ENCODE results near the gene TCEA2. TPM values are rescaled to one million over a fixed set of nuclear protein-coding genes. Genes with fewer than 3 reads are reported as not detected.

The TCEA2 gene
- total and polyA plus RNA-seq, 2 of the 13 experiments (the other 11 are each of a cell fraction or from before 2014, with no cell fraction given), result 28.1 to 33.7 TPM

- Histone ChIP-seq H4K20me1 (ENCODE audit: insufficient read depth, low read length) (peaks cover 3% of the 10 kb centered on the region; the same call in 1 of the 2 replicates), H2AFZ (ENCODE audit: low read length) (no peak overlapping the region), H3K27ac (ENCODE audit: extremely low read length, insufficient read depth, low read length) (no peak overlapping the region), H3K4me1 (ENCODE audit: insufficient read depth, low read length) (no peaks in the 10 kb centered on the region), H3K27me3 (ENCODE audit: control insufficient read depth in 1 of 2, insufficient read depth in 2 of 2, low read length in 2 of 2) (peaks cover 32 to 56% of the 10 kb centered on the region in 2 experiments), H3K4me3 (replicated peaks in 1 of 3; ENCODE audit: insufficient read depth in 1 of 3, low read depth in 2 of 3, low read length in 3 of 3) (no peak overlapping the region), H3K9ac (ENCODE audit: insufficient read depth, low read depth, low read length) (no peak overlapping the region), H3K36me3 (replicated peaks in 1 of 2; ENCODE audit: control insufficient read depth in 1 of 2, insufficient read depth in 2 of 2, low read length in 2 of 2) (no peaks in the 10 kb centered on the region), H3K9me3 (ENCODE audit: low read length) (no peaks in the 10 kb centered on the region), H3K79me2 (ENCODE audit: insufficient read depth, low read length) (no peaks in the 10 kb centered on the region), H3K4me2 (ENCODE audit: low read depth, low read length) (no peak overlapping the region)
- BruUV-seq (replicated peaks), result no TSS peak
- intact Hi-C loops (cut with micrococcal nuclease; ENCODE audit: unreplicated experiment), result no loop called here
- ChIA-PET CTCF (ENCODE audit: low intra/inter-chr PET ratio, low total read pairs) (no interaction called here), POLR2A (no interaction called here)
- ATAC-seq (no peak), DNase-seq (ENCODE audit: low spot score) (no peak), FAIRE-seq (no peak)
- WGBS (ENCODE audit: low lambda C conversion rate), result 64% methylated on average over 27 of the region's 28 CpGs
- in situ Hi-C loops (cut with HindIII; ENCODE audit: extremely low pct_ligation_motif_present, low pct_unique_long_range_greater_than_20kb), result no loop called here
- TF ChIP-seq MATR3 (CRISPR knock-in tag; IDR thresholded peaks at IDR 0.05), result no peak
- TF ChIP-seq SIX1 (CRISPR knock-in tag; IDR thresholded peaks at IDR 0.05; ENCODE audit: borderline replicate concordance), result no peak
- no peak for TF ChIP-seq E2F5 (CRISPR knock-in tag; conservative IDR thresholded peaks at IDR 0.05)
- TF ChIP-seq CHCHD3 (CRISPR knock-in tag; IDR thresholded peaks at IDR 0.05), result no peak
- no peak for TF ChIP-seq ZNF878 (CRISPR knock-in tag; IDR thresholded peaks at IDR 0.05)
- no peak for TF ChIP-seq TCF7L2 (IDR thresholded peaks at IDR 0.05; ENCODE audit: low read depth, low read length)
- TF ChIP-seq PAF1 (CRISPR knock-in tag; IDR thresholded peaks at IDR 0.05), result no peak
- TF ChIP-seq GLI4 (CRISPR knock-in tag; IDR thresholded peaks at IDR 0.05; ENCODE audit: borderline replicate concordance), result no peak
- no peak for TF ChIP-seq KDM4B (CRISPR knock-in tag; IDR thresholded peaks at IDR 0.05)
- TF ChIP-seq HNF4G (IDR thresholded peaks at IDR 0.05; ENCODE audit: borderline replicate concordance, low read depth, low read length), result no peak
- TF ChIP-seq HNF4G (CRISPR knock-in tag; IDR thresholded peaks at IDR 0.05; ENCODE audit: borderline replicate concordance, low read depth), result no peak
- no peak for TF ChIP-seq ZNF496 (CRISPR knock-in tag; IDR thresholded peaks at IDR 0.05; ENCODE audit: insufficient replicate concordance)
- TF ChIP-seq RORA (CRISPR knock-in tag; IDR thresholded peaks at IDR 0.05), result no peak
- TF ChIP-seq IKZF4 (CRISPR knock-in tag; IDR thresholded peaks at IDR 0.05; ENCODE audit: borderline replicate concordance, low read depth, not compliant biosample characterization), result no peak
- no peak for TF ChIP-seq SIX4 (CRISPR knock-in tag; IDR thresholded peaks at IDR 0.05)
- no peak for TF ChIP-seq MYNN (CRISPR knock-in tag; IDR thresholded peaks at IDR 0.05; ENCODE audit: low read depth)
- no peak for TF ChIP-seq ATF3 (CRISPR knock-in tag; IDR thresholded peaks at IDR 0.05)
These were observed 35.5 kb downstream of the TCEA2 start for GRCh38 chr20:64098471-64099013.
